ENCODE results near the gene CEP120. TPM values are rescaled to one million over a fixed set of nuclear protein-coding genes. Genes with fewer than 3 reads are reported as not detected.
"Not testable (repeated sequence)": the region's sequence is repeated elsewhere in the genome, so short reads cannot be mapped to it uniquely, and the experiment has no call there.

CEP120 gene
- total RNA-seq, result 10 to 100 TPM; 35.2 to 36.6 TPM

- H3K9me3 Mint-ChIP-seq, result no peaks in the 10 kb centered on the region
- POLR2A ChIA-PET, result interaction anchor here (0.8 to 4.1 kb wide), 33 partner anchors 10 to 1461 kb away, joined by 3 to 102 read pairs (median 8); partner anchors contain the start of genes CSNK1G3, SNX2 and SNX24
- peak; percentile 98 for DNase-seq
- CTCF ChIA-PET, result interaction anchor here (0.6 to 2.6 kb wide), 35 partner anchors 10 to 1462 kb away, joined by 3 to 26 read pairs (median 6); partner anchors contain the start of genes CSNK1G3, SNX2 and SNX24
- peaks cover 7% of the 10 kb centered on the region for H3K36me3 Mint-ChIP-seq (ENCODE audit: low read depth)
- peaks cover 24% of the 10 kb centered on the region for H3K4me1 Mint-ChIP-seq
- H3K27me3 Mint-ChIP-seq, result no peaks in the 10 kb centered on the region
- H3K27ac Mint-ChIP-seq, result no peak within 1 kb of the TSS
- no peak within 1 kb of the TSS for H3K4me3 Mint-ChIP-seq
These were observed at the start of gene CEP120 for GRCh38 chr5:123423278-123424149. CEP120 (minus strand) TSS chr5:123423403; CDS start chr5:123422998, 405 bp downstream.

- peaks cover 11% of the 10 kb centered on the region for H3K27me3 Mint-ChIP-seq
- DNase-seq, result no peak
- no peaks in the 10 kb centered on the region for H3K36me3 Mint-ChIP-seq (ENCODE audit: low read depth)
- no peak overlapping the region for H3K4me3 Mint-ChIP-seq
- CTCF ChIA-PET, result interaction anchor here (1.0 kb wide), 1 partner anchor 12 kb away, joined by 3 read pairs; no protein-coding TSS in a partner anchor
- POLR2A ChIA-PET, result no interaction called here
- no peaks in the 10 kb centered on the region for H3K4me1 Mint-ChIP-seq
- no peak overlapping the region for H3K27ac Mint-ChIP-seq
- H3K9me3 Mint-ChIP-seq, result peaks cover 7% of the 10 kb centered on the region
These were observed 49.1 kb upstream of the CEP120 start for GRCh38 chr5:123472150-123472924.

GRCh38 chr5:123471385-123471784 lies 48.2 kb upstream of the CEP120 start:
- no peak overlapping the region for H3K27ac Mint-ChIP-seq
- peaks cover 11% of the 10 kb centered on the region for H3K27me3 Mint-ChIP-seq
- CTCF ChIA-PET, result no interaction called here
- peaks cover 10% of the 10 kb centered on the region for H3K9me3 Mint-ChIP-seq
- no peak overlapping the region for H3K4me3 Mint-ChIP-seq
- no peaks in the 10 kb centered on the region for H3K4me1 Mint-ChIP-seq
- no peak for DNase-seq
- peaks cover 3% of the 10 kb centered on the region for H3K36me3 Mint-ChIP-seq (ENCODE audit: low read depth)
- POLR2A ChIA-PET, result no interaction called here

GRCh38 chr5:123466839-123467238 lies 43.6 kb upstream of the CEP120 start:
- CTCF ChIA-PET; H3K27ac Mint-ChIP-seq; POLR2A ChIA-PET; H3K4me1 Mint-ChIP-seq; DNase-seq; H3K4me3 Mint-ChIP-seq; H3K36me3 Mint-ChIP-seq (ENCODE audit: low read depth); H3K27me3 Mint-ChIP-seq: not testable (repeated sequence)
- peaks cover 10% of the 10 kb centered on the region for H3K9me3 Mint-ChIP-seq

- H3K27me3 Mint-ChIP-seq, result peaks cover 2% of the 10 kb centered on the region
- ChIA-PET POLR2A (no interaction called here), CTCF (no interaction called here)
- H3K4me1 Mint-ChIP-seq, result peaks cover 7% of the 10 kb centered on the region
- DNase-seq, result no peak
- H3K4me3 Mint-ChIP-seq, result no peak overlapping the region
- no peaks in the 10 kb centered on the region for H3K9me3 Mint-ChIP-seq
- H3K27ac Mint-ChIP-seq, result no peak overlapping the region
- no peaks in the 10 kb centered on the region for H3K36me3 Mint-ChIP-seq (ENCODE audit: low read depth)
These were observed 37.1 kb upstream of the CEP120 start for GRCh38 chr5:123460296-123460729.

GRCh38 chr5:123458994-123459393 lies 35.8 kb upstream of the CEP120 start:
- CTCF ChIA-PET, POLR2A ChIA-PET: not testable (repeated sequence)

GRCh38 chr5:123456242-123456641 lies 33.0 kb upstream of the CEP120 start:
- CTCF ChIA-PET, result interaction anchor here (1.7 kb wide), 1 partner anchor 33 kb away, joined by 4 read pairs; the partner anchor contains the start of gene CEP120
- DNase-seq, result no peak
- Mint-ChIP-seq H3K36me3 (ENCODE audit: low read depth) (no peaks in the 10 kb centered on the region), H3K27ac (no peak overlapping the region), H3K9me3 (no peaks in the 10 kb centered on the region), H3K4me1 (peaks cover 7% of the 10 kb centered on the region), H3K4me3 (no peak overlapping the region), H3K27me3 (peaks cover 8% of the 10 kb centered on the region)
- POLR2A ChIA-PET, result interaction anchor here (1.1 kb wide), 1 partner anchor 14 kb away, joined by 3 read pairs; no protein-coding TSS in a partner anchor

More at GRCh38 chr5:123458994-123459393, 35.8 kb upstream of the CEP120 start:
- not testable (repeated sequence) for H3K4me1 Mint-ChIP-seq; H3K4me3 Mint-ChIP-seq; DNase-seq; H3K27ac Mint-ChIP-seq; H3K9me3 Mint-ChIP-seq; H3K36me3 Mint-ChIP-seq (ENCODE audit: low read depth); H3K27me3 Mint-ChIP-seq

GRCh38 chr5:123455640-123456039 lies 32.4 kb upstream of the CEP120 start:
- Mint-ChIP-seq H3K4me1 (peaks cover 7% of the 10 kb centered on the region), H3K27ac (no peak overlapping the region), H3K4me3 (no peak overlapping the region), H3K9me3 (no peaks in the 10 kb centered on the region), H3K36me3 (ENCODE audit: low read depth) (no peaks in the 10 kb centered on the region), H3K27me3 (peaks cover 8% of the 10 kb centered on the region)
- ChIA-PET CTCF (interaction anchor here (1.7 kb wide), 1 partner anchor 32 kb away, joined by 4 read pairs; the partner anchor contains the start of gene CEP120), POLR2A (interaction anchor here (1.1 kb wide), 1 partner anchor 14 kb away, joined by 3 read pairs; no protein-coding TSS in a partner anchor)
- no peak for DNase-seq

GRCh38 chr5:123455095-123455494 lies 31.9 kb upstream of the CEP120 start:
- ChIA-PET CTCF (interaction anchor here (1.7 kb wide), 1 partner anchor 32 kb away, joined by 4 read pairs; the partner anchor contains the start of gene CEP120), POLR2A (interaction anchor here (1.1 kb wide), 1 partner anchor 13 kb away, joined by 3 read pairs; no protein-coding TSS in a partner anchor)
- DNase-seq, result no peak

GRCh38 chr5:123454259-123454911 lies 31.2 kb upstream of the CEP120 start:
- POLR2A ChIA-PET, result no interaction called here
- peaks cover 9% of the 10 kb centered on the region for H3K27me3 Mint-ChIP-seq
- peaks cover 6% of the 10 kb centered on the region for H3K4me1 Mint-ChIP-seq
- H3K4me3 Mint-ChIP-seq, result no peak overlapping the region
- no peaks in the 10 kb centered on the region for H3K9me3 Mint-ChIP-seq
- CTCF ChIA-PET, result interaction anchor here (1.7 kb wide), 1 partner anchor 31 kb away, joined by 4 read pairs; the partner anchor contains the start of gene CEP120
- DNase-seq, result no peak
- H3K27ac Mint-ChIP-seq, result no peak overlapping the region
- H3K36me3 Mint-ChIP-seq (ENCODE audit: low read depth), result no peaks in the 10 kb centered on the region

More at GRCh38 chr5:123455095-123455494, 31.9 kb upstream of the CEP120 start:
- Mint-ChIP-seq H3K27me3 (peaks cover 8% of the 10 kb centered on the region), H3K27ac (no peak overlapping the region), H3K9me3 (no peaks in the 10 kb centered on the region), H3K4me3 (no peak overlapping the region), H3K4me1 (peaks cover 3% of the 10 kb centered on the region), H3K36me3 (ENCODE audit: low read depth) (no peaks in the 10 kb centered on the region)

GRCh38 chr5:123452401-123452800 lies 29.2 kb upstream of the CEP120 start:
- no peak overlapping the region for H3K4me3 Mint-ChIP-seq
- POLR2A ChIA-PET, result interaction anchor here (1.9 kb wide), 1 partner anchor 29 kb away, joined by 8 read pairs; the partner anchor contains the start of gene CEP120

GRCh38 chr5:123451047-123451446 lies 27.8 kb upstream of the CEP120 start:
- CTCF ChIA-PET, result no interaction called here

More at GRCh38 chr5:123452401-123452800, 29.2 kb upstream of the CEP120 start:
- H3K9me3 Mint-ChIP-seq, result no peaks in the 10 kb centered on the region
- no peaks in the 10 kb centered on the region for H3K36me3 Mint-ChIP-seq (ENCODE audit: low read depth)
- peaks cover 13% of the 10 kb centered on the region for H3K27me3 Mint-ChIP-seq
- no peak for DNase-seq
- peaks cover 22% of the 10 kb centered on the region for H3K4me1 Mint-ChIP-seq
- no peak overlapping the region for H3K27ac Mint-ChIP-seq
- CTCF ChIA-PET, result no interaction called here

More at GRCh38 chr5:123451047-123451446, 27.8 kb upstream of the CEP120 start:
- peaks cover 22% of the 10 kb centered on the region for H3K4me1 Mint-ChIP-seq
- no peaks in the 10 kb centered on the region for H3K36me3 Mint-ChIP-seq (ENCODE audit: low read depth)
- no peak for DNase-seq
- no peak overlapping the region for H3K27ac Mint-ChIP-seq
- H3K9me3 Mint-ChIP-seq, result no peaks in the 10 kb centered on the region
- peaks cover 16% of the 10 kb centered on the region for H3K27me3 Mint-ChIP-seq
- no peak overlapping the region for H3K4me3 Mint-ChIP-seq
- POLR2A ChIA-PET, result interaction anchor here (2.0 kb wide), 1 partner anchor 9 kb away, joined by 5 read pairs; no protein-coding TSS in a partner anchor
